ENCODE data around the gene SPPL2A.
"Not testable (repeated sequence)": the region's sequence is repeated elsewhere in the genome, so short reads cannot be mapped to it uniquely, and the experiment has no call there.

SPPL2A gene

GRCh38 chr15:50767332-50767861 is 1.9 kb upstream of the SPPL2A start:
- no peak for DNase-seq (ENCODE audit: low read depth)

DNA sequence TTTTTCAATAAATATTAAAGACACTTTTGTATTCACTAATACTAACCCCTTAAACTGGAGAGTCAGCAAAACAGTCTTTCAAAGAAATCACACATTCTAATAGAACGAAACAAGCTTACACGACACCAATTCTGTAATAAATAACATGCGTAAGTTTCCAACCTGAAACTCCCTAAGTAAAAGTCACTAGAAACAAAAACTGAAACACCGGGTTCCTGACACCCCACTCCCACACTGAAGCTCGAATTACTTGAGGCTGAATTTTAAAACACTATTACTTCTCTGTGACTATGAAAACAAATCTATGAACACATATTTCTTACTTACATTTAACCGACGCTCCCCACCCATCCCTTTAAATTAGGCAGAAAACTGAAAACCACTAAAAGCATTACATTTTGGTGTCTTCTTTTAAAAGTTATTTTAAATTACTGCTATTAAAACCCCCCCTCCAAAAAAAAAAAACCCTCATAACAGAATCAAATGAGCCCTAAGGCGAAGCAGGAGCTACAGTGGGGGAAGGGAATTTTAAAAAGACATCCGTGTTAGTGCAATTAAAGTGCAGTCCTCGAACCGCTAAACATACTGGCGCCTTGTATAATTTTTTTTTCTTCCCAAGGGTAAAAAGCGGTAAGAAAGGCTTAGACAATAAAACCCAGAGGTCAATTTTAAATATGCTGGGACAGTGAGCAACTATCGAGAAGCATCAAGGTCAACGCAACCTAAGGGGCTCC is 878 bp downstream of the SPPL2A start:
- DNase-seq (ENCODE audit: low read depth): no peak

- DNase-seq (ENCODE audit: low read depth): no peak
Measured at GRCh38 chr15:50758712-50759205, 6.7 kb downstream of the SPPL2A start.

DNA sequence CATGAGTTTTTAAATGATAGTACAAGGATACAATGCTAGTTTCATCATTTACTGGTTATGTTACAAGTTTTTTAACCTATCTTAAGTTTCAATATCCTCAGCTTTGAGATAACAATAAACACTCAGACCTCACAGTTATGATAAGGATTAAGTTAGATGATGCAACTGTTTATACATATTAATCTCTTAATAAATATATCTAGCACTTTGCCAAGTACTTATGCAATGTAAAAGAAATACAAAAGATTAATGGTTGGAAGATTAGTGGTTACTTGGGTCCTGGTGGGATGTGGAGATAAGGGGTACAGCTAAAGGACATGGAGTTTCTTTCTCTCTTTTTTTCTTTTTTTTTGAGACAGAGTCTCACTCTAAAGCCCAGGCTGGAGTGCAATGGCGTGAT is 12.0 kb downstream of the SPPL2A start:
- no peak for DNase-seq (ENCODE audit: low read depth)

GRCh38 chr15:50751394-50751793 is 14.1 kb downstream of the SPPL2A start:
- DNase-seq (ENCODE audit: low read depth): no peak

- no peak for DNase-seq (ENCODE audit: low read depth)
Measured at GRCh38 chr15:50750227-50750705, 15.2 kb downstream of the SPPL2A start.

GRCh38 chr15:50747523-50747922 is 18.0 kb downstream of the SPPL2A start:
- no peak for DNase-seq (ENCODE audit: low read depth)

- DNase-seq (ENCODE audit: low read depth): no peak
Measured at GRCh38 chr15:50744601-50745000, 20.9 kb downstream of the SPPL2A start.

- no peak for DNase-seq (ENCODE audit: low read depth)
Measured at GRCh38 chr15:50740955-50741354, 24.6 kb downstream of the SPPL2A start.

DNA sequence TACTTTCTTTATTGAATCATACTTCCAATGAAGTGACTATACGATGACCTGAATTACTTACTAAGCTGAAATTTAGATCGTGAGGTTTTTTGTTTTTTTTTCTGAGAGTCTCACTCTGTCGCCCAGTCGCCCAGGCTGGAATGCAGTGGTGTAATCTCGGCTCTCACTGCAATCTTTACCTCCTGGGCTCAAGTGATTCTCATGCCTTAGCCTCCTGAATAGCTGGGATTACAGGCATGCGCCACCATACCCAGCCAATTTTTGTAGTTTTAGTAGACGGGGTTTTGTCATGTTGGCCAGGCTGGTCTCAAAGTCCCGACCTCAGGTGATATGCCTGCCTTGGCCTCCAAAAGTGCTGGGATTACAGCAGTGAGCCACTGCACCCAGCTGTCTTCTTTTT is 28.7 kb downstream of the SPPL2A start:
- no peak for DNase-seq (ENCODE audit: low read depth)

GRCh38 chr15:50735156-50735555 is 30.4 kb downstream of the SPPL2A start:
- no peak for DNase-seq (ENCODE audit: low read depth)

GRCh38 chr15:50726315-50726714 is 39.2 kb downstream of the SPPL2A start:
- no peak for DNase-seq (ENCODE audit: low read depth)

- DNase-seq (ENCODE audit: low read depth): no peak
Measured at GRCh38 chr15:50718700-50719125, 46.8 kb downstream of the SPPL2A start.

DNA sequence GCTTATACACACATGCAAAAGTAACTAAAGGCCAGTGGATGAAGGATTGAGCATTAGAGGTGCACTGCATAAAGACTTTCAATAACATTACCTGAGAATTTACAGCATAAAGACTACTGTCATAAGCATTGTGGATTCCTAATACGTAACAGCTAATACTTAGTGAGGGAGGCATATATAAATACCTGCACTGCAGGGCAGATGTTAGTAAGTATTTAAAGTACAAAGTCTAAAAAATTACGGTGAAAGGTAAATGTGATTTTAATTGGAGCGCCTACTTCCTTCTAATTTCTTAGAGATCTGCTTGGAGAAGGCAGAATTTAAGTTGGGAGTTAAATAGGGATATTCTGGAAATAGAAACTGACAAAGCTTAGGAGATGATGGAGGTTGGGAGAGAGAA is 53.5 kb downstream of the SPPL2A start:
- no peak for DNase-seq (ENCODE audit: low read depth)

GRCh38 chr15:50710585-50710984 is 54.9 kb downstream of the SPPL2A start:
- DNase-seq (ENCODE audit: low read depth): no peak

- no peak for DNase-seq (ENCODE audit: low read depth)
Measured at GRCh38 chr15:50707878-50708427, 57.6 kb downstream of the SPPL2A start.

- DNase-seq (ENCODE audit: low read depth): no peak
Measured at GRCh38 chr15:50702762-50703334, 62.7 kb downstream of the SPPL2A start.

DNA sequence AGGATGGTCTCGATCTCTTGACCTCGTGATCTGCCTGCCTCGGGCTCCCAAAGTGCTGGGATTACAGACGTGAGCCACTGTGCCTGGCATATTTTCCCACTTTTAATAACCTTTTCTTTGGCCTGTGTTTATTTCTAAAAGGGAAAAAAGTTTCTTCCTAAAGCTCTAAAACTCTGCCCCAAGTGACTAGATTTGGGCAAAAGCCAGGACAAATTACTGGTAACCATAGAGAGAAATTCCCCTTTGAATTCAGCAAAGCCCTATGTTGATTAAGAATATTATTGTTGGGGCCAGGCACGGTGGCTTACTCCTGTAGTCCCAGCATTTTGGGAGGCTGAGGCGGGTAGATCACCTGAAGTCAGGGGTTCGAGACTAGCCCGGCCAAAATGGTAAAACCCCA is 67.4 kb downstream of the SPPL2A start:
- DNase-seq (ENCODE audit: low read depth): no peak

- DNase-seq (ENCODE audit: low read depth): no peak
Measured at GRCh38 chr15:50697109-50697797, 68.3 kb downstream of the SPPL2A start.

DNA sequence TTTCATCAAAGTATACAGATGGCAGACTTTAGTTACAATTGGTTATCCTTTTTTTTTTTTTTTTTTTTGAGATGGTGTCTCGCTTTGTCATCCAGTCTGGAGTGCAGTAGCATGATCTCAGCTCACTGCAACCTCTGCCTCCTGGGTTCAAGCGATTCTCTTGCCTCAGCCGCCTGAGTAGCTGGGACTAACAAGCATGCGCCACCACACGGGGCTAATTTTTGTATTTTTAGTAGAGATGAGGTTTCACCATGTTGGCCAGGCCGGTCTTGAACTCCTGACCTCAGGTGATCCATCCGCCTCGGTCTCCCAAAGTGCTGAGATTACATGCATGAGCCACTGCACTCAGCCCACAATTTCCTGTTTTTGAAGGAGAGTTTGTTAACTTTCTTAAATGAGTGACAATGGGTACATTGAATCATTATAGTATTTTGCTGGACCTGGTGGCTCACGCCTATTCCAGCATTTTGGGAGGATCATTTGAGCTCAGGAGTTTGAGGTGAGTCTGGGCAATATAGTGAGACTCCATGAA is 70.8 kb downstream of the SPPL2A start:
- not testable (repeated sequence) for DNase-seq (ENCODE audit: low read depth)

DNA sequence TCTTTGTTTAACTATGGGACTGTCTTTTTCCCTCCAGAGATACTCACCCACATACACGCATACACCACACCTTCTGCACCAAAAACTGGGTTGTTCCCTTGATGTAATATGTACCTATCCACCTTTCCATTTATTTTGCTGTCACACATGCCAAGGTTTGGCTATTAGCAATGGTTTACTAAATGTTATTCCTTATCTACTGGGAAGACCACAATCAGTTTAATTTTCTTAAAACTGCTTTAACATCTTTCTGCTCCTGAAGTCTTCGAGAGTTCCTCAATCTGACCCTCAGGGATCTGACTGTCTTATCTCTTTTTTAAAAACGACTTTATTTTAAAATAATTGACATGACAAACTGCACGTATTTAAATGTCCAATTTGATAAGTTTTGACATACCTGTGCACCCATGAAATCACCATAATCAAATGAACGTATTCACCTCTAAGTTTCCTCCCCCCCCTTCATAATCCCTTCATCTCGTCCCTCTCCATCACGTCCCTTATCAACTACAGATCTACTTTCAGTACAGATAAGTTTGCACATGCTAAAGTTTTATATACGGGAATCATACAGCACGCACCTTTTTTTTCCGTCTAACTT is 78.1 kb downstream of the SPPL2A start:
- DNase-seq (ENCODE audit: low read depth): no peak
